Glomerular visceral epithelial cell (primary cell): ENCODE results near the gene JDP2.

ENCODE experiments used
- DNase-seq: peaks from one replicate; pipeline ENCODE4 v3.0.0-alpha.2; 2016; ENCODE audit errors: extremely low spot score

JDP2 gene

DNA sequence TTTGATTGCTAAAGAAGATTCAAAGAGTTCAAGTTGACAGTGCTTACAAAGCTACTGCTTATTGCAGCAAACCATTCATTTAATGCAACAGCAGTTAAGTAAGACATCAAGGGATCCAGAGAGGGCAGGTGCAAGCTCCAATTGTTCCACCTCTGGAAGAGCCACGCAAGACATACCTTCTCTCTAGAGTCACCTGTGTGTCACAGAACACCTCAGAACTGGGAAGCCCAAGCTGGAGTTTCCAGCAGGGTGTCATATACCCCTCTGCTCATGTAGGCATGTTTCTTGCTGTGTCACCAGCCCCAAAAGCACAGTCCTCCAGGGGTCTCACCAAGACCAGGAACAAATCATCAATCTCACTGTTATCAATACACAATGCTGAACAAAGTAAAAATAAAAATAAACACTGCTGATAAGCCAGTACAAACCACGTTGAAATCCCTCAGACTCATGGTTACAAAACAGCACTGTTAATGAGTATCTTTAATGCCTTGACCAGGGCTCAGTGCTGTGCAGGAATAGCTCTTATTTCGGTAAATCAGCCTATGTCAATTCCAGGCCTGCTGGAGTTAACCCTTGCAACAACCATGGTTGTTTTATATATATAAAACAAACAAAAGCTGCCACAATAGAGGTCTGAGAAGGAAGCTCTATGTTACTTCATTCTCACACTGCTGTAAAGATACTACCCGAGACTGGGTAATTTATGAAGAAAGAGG, 57.0 kb downstream of the JDP2 start:
- no peak for DNase-seq

DNA sequence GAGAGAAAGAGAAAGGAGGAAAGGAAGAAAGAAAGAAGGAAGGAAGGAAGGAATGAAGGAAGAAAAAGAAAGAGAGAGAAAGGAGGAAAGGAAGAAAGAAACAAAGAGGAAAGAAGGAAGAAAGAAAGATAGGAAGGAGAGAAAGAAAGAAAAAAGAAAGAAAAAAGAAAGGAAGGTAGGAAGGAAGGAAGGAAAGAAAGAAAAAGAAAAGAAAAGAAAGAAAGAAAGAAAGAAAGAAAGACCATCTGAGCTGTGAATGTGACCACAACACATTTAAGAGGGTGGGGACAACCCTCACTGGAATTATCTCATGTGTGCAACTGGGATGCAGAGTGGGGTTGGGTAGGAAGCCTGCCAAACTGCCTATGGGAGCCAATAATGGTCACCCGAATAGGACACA, 58.5 kb downstream of the JDP2 start:
- no peak for DNase-seq

DNA sequence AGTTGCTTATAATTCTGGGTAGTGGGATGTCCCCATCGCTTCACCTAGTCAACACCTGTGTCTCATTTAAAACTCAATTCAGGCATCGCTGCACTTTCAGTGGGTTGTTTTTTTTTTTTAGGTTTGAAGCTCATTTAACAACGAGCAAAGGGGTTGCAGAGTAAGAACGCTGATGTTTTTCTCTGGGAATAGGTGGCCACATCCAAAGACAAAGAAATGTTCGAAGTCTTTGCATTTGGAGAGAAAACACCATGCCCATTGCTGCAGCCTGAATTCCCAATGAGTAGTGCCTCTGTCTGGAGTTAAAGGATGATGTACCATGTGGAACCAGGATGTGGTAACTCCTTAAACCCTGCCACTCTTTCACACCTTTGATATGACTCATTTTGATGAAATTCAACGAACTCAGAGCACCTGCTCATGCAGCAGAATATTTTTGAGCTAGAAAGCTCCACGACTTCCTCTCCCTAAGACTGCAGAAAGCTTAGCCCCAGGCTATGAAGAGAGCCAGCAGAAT, 59.4 kb downstream of the JDP2 start:
- DNase-seq: no peak

GRCh38 chr14:75489480-75489837, 61.6 kb downstream of the JDP2 start:
- DNase-seq: no peak

DNA sequence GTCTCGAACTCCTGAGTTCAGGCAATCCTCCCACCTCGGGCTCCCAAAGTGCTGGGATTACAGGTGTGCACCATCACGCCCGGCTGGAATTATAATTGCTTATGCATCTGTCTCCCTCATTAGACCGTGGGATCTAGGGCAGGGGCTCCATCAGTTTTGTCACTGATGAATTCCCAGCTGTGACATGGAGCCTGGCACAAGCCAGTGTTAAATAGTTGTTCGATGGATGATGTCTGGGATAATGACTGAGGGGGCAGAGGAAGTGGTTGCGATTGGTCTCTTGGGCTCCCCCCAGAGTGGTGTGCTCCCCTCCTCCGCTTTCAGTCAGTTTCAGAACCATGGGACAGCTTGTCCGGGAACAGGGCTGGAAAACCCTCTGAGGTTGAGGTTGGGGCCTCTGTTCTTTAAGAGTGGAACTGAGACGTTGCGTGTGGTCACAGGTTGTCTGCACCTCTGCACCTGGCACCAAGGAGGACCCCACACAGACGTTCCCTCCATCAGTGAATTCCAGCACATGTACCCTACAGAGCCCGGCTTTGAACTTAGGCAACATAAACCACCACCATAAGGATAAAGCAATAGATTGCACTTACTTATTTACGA, 63.7 kb downstream of the JDP2 start:
- DNase-seq: no peak

GRCh38 chr14:75492832-75493591, 65.2 kb downstream of the JDP2 start:
- no peak for DNase-seq

- DNase-seq: no peak
These were observed 65.8 kb downstream of the JDP2 start for GRCh38 chr14:75493592-75494087.

- no peak for DNase-seq
These were observed 67.1 kb downstream of the JDP2 start for GRCh38 chr14:75494896-75495295.

- DNase-seq: no peak
These were observed 67.6 kb downstream of the JDP2 start for GRCh38 chr14:75495399-75495798.

DNA sequence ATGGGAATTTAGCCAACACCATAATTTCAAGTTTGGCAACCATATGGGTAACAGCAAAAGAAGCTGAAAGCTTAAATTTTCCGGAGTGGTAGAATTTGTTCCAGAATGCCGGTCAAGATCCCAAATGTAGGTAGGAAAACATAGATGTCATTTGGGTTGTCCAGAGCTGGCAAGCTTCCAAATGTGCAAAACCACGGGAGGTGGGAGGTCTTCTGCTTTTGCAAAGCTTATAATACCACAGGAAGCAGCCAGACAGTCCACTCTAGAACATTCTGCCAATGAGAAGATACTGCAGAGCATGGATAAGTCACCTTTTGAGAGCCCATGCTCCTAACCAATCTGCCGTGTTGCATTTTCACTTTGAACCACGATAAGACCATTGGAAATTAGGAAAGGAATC, 68.1 kb downstream of the JDP2 start:
- no peak for DNase-seq

GRCh38 chr14:75496755-75497154, 68.9 kb downstream of the JDP2 start:
- DNase-seq: no peak

DNA sequence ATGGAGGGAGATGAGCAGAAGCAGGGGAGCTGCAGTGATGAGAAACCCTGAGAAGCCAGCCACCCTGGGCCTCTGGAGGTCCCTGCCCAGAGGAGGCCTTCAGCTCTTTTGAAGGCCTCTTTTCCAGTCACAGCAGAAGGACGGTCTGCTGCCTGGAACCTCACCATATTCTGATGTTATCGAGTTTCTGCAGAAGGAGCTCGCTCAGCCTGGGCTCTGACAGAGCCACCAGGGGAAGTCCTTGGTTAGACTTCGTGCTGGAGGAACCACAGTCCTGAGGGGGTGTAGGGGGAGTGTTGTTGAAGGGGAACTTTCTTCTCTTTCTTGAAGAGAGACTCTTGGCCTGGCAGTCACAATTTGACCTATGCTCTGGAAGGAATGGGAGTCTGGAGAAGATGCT, 69.4 kb downstream of the JDP2 start:
- DNase-seq: no peak

DNA sequence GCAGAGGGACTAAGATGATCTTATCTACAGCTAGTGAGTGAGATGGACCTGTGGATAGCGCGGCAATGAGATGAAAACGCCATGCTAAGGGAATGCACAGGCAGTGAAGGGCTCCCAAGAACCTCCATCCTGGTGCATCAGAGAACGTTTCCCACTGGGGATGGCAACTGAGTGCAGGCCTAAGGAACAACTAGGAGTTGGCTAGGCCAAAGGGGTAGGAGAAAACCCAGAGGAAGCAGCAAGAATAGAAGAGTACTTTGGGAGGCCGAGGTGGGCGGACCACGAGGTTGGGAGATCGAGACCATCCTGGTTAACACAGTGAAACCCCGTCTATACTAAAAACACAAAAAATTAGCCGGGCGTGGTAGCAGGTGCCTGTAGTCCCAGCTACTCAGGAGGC, 69.9 kb downstream of the JDP2 start:
- DNase-seq: no peak

DNA sequence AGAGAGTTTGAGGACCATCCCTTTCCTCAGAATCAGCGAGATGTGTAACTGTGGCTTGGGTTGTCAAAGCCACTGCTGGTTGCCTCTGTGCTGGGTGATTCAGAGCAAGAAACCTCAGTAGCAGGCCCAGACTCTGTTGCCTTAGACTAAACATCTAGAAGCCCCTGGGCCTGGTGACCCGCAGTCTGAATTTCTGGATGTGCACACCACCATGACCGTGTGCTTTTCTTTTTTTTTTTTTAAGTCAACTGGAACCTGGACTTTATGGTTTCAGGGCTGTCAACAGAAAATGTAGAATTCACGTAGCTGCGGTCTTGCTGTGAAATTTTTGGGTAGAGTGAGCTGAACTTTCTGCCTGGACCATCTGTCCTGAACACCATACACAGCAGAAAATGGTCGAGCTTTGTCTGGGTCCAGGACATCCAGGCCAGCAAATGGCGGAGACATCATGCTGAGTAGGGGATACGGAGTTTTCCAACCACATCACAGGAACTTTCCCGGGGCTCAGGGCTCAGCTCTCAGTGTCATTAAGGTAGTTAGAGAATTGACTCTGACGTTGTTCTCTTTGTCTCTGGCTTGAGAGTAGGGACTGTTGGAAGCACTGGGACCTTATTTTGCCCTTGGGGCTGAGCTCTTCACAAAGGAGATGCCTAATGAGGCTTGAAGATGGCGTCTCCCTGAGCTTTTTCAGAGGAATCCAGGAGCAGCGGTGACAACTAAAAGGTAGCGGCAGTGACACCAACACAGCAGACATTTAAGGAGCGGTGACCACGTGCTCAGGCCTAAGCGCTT, 71.5 kb downstream of the JDP2 start:
- no peak for DNase-seq

DNA sequence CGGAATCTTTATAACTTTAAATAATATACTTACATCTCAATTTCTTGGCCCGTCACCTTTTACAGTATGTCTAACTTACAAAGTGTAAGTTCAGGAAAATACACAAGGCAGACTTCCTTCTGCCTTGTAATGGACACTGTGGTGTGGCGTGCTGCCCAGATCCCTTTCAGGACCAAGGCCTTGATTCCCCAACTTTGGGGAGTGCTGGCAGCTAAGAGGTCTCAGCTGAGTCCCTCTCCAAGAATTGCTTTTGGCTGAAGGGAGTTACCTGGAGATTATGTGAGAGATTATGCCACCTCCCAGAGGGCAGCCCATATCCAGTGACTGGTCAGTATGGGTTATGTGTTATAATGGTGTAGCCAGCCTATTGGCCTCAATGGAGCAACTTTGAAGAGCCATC, 73.3 kb downstream of the JDP2 start:
- DNase-seq: no peak

DNA sequence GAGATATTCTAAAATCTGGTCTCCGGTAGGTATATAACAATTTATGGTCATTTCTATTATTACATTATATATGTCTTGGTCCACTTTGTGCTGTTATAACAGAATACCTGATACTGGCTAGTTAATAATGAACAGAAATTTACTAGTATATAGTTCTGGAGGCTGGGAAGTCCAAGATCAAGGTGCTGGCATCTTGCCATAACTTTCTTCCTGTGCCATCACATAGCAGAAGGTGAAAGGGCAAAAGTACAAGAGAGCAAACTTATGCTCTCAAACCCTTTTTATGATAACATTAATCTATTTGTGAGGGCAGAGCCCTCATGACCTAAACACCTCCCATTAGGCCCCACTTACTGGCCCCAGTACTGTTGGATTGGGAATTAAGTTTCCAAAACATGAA, 76.6 kb downstream of the JDP2 start:
- DNase-seq: no peak

DNA sequence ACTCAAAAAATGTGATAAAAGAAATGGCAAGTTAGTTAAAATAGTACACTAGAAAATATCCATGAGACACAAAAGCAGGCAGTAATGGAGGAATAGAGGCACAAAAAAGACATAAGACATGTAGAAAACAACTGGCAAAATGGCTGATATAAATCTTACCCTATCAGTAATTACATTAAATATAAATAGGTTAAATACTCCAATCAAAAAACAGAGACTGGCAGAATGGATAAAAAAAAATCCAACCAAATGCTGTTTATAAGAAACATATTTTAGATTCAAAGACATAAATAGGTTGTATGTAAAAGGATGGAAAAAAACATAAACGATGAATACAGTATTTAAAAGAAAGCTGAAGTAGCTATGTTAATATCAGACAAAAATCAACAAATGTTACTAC, 79.1 kb downstream of the JDP2 start:
- DNase-seq: no peak

- DNase-seq: no peak
These were observed 82.7 kb downstream of the JDP2 start for GRCh38 chr14:75510547-75510946.

GRCh38 chr14:75511201-75511600, 83.4 kb downstream of the JDP2 start:
- DNase-seq: no peak

DNA sequence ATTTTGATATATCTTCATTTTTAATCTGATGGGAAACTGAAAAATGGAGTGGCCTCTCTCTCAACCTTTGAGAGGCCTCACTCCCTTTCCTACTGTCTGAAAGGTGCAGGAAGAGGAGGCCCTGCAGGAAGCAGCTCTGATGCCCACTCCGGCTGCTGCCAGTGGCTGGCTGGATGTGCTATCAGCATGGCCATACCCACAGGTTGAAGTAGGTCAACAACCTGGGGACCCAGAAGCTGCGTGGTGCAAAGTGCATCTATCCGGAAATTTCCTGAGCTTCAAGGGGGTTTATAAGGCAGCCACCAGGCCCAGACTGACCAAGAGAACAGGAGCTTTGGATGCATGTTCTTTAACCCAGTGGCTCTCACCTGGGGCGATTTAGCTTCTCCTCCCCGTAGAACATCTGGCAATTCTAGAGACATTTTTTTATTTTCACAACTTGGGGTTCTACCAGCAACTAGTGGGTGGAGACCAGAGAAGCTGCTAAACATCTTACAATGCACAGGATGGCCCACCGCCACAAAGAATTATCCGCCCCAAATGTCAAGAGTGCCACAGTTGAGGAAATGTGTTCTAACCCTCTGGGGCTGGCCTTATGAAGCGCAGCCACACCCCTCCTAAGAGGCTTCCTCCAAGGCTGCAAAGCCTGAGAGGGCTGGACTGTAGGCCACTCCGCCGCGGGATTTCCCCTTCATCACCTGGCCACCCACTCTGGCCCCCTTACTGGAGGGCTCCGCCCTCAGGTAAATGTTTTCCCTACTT, 86.3 kb downstream of the JDP2 start:
- no peak for DNase-seq
